Measurements from ENCODE around the gene PDE9A. TPM values are rescaled to one million over a fixed set of nuclear protein-coding genes. Genes with fewer than 3 reads are reported as not detected.

The PDE9A gene
- total RNA-seq, 1 donor: not detected

DNA sequence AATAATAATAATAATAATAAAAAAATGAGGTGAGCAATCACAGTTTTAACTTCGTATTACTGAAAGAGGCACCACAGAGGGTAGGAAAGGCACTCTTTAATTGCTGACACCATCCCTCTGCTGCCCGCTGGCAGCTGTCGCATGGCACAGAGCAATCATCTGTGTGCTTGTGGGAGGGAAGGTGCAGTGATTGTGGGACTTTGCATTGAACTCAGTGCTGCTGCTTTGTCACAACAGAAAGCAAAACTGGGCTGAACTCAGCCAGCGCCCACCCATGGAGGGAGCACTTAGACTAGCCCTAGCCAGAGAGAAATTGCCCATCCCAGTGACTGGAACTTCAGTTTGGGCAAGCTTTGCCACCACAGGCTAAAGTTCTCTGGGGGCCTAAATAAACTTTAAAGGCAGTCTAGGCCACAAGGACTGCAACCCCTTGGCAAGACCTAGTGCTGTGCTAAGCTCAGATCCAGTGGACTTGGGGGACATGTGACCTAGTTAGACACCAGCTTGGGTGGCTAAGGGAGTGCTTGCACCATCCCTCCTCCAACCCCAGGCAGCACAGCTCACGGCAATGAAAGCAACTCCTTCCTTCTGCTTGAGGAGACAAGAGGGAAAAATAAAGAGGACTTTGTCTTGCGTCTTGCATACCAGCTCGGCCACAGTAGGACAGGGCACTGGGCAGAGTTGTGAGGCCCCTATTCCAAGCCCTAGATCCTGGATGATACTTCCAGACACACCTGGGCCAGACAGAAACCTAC, 166.6 kb downstream of the PDE9A start:
- no peak overlapping the region for H3K4me3 ChIP-seq (ENCODE audit: low read depth, low read length)
- no peak for DNase-seq (ENCODE audit: low read depth)
- TF ChIP-seq, protein P1, sequence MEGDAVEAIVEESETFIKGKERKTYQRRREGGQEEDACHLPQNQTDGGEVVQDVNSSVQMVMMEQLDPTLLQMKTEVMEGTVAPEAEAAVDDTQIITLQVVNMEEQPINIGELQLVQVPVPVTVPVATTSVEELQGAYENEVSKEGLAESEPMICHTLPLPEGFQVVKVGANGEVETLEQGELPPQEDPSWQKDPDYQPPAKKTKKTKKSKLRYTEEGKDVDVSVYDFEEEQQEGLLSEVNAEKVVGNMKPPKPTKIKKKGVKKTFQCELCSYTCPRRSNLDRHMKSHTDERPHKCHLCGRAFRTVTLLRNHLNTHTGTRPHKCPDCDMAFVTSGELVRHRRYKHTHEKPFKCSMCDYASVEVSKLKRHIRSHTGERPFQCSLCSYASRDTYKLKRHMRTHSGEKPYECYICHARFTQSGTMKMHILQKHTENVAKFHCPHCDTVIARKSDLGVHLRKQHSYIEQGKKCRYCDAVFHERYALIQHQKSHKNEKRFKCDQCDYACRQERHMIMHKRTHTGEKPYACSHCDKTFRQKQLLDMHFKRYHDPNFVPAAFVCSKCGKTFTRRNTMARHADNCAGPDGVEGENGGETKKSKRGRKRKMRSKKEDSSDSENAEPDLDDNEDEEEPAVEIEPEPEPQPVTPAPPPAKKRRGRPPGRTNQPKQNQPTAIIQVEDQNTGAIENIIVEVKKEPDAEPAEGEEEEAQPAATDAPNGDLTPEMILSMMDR (IDR thresholded peaks at IDR 0.05; ENCODE audit: insufficient read depth, low read length): no peak

DNA sequence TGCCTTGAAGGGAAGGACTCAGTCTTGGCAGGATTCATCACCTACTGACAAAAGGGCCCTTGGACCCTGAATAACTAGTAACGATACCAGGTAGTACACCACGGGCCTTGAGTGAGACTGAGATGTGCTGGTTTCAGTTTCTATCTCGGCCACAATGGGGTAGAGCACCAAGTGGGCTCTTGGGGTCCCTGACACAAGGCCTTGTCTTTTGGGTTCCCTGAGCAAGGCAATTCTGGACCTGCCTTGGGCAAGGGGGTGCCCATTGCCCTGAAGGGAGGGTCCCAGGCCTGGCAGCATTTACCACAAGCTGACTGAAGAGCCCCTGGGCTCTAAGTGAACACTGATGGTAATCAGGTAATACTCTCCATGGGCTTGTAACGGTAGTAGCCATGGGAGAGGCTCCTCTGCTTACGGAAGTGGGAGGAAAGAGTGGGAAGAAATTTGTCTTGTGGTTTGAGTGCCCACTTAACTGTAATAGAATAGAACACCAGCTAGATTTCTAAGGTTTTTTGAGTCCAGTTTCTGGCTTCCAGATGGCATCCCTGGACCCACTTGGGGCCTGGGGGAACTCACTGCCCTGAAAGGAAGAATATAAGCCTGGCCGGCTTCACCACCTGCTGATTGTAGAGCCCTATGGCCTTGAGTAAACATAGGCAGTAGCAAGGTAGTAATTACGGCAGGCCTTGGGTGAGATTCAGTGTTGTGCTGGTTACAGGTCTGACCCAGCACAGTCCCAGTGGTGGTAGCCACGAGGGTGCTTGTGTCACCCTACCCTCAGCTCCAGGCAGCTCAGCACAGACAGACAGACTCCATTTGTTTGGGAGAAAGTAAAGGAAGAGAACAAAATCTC, 167.4 kb downstream of the PDE9A start:
- no peak overlapping the region for H3K4me3 ChIP-seq (ENCODE audit: low read depth, low read length)
- no peak for DNase-seq (ENCODE audit: low read depth)
- TF ChIP-seq, protein P1 (IDR thresholded peaks at IDR 0.05; ENCODE audit: insufficient read depth, low read length): no peak

Other genes with a start within 250 kb of the PDE9A start
- not detected in 2 replicates for gene UBASH3A, start 249.7 kb upstream of the PDE9A start, total RNA-seq (ENCODE audit: low replicate concordance)
- 0.16 TPM in 1 of 2 replicates, not detected in the other for gene RSPH1, start 157.4 kb upstream of the PDE9A start, total RNA-seq (ENCODE audit: low replicate concordance)
- 0.27 and 2.5 TPM in 2 replicates for gene SLC37A1, start 139.8 kb upstream of the PDE9A start, total RNA-seq (ENCODE audit: low replicate concordance)
- gene WDR4, start 225.9 kb downstream of the PDE9A start, total RNA-seq (ENCODE audit: low replicate concordance): 11.9 and 12.8 TPM in 2 replicates
- gene NDUFV3, start 239.7 kb downstream of the PDE9A start, total RNA-seq (ENCODE audit: low replicate concordance): 51.4 and 53.1 TPM in 2 replicates